Measurements from ENCODE around the gene DNAJB8.

Gene DNAJB8

DNA sequence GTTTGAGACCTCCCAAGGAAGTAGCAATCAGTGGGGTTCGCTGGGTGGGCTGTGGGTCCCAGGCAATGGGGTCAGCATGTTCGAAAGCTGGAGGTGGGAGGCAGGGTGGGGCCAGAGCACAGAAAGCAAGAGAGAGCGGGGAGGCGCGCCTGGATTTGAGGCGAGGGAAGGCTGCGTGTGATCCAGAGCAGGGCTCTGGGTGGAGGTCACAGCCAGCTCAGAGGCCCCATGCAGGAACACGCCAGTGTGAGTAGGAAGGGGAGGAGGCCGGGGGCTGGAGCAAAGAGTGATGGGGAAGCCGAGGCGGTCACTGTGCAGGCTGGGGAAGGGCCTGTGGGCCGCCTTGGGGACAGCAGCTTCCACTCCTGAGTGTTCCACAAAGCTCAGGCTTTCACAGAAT lies 8.8 kb downstream of the DNAJB8 start:
- Histone ChIP-seq H3K36me3 (ENCODE audit: insufficient read depth, low read length) (no peaks in the 10 kb centered on the region), H3K9ac (ENCODE audit: low read depth, low read length) (no peak overlapping the region), H3K9me3 (ENCODE audit: control insufficient read depth, insufficient read depth, low read length) (no peaks in the 10 kb centered on the region), H3K4me1 (ENCODE audit: insufficient read depth, low read length) (no peaks in the 10 kb centered on the region)

DNA sequence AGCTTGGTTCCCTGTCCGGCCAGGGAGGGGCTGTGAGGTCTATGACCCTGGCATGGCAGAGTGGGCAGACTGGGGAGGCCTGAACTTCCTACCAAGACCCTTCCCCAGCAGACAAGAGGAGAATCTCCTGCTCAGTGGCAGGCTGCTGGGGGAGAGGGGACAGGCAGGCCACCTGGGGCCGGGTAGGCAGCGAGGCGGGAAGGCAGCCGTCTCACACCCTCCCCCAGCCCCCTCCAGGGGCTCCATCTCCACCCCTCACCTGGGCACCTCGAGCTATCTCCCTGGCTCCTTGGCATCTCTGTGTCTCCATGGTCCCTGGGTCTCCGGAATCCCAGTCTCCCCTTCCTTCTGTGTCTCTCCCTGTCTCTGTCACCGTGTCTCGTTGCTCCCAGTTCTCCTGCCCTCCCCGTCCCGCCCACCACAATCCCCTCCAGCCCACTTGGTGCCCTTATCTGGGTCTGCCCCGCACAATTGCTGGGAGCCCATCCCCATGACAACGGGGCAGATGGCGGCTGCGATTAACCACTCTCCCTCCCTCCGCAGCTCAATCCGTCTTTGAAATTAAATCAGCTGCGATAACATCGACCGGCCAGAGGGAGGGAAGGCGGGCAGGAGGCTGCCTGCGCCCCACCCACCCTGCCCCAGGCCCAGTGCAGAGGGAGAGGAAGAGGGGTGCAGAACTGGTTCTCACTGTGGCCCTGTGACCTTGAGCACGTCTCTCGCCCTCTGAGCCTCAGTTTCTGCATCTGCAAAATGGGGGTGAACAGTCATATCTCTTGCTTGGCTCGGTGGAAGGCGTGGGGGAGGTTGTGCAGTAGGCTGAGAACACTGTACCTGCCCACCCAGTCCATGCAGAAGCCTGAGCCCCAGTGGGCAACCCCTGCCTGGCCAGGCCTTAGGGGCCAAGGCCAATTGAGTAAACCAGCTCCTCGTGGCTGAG lies 9.6 kb downstream of the DNAJB8 start:
- H3K9ac ChIP-seq (ENCODE audit: low read depth, low read length): no peak overlapping the region
- H3K9me3 ChIP-seq (ENCODE audit: control insufficient read depth, insufficient read depth, low read length): no peaks in the 10 kb centered on the region
- no peaks in the 10 kb centered on the region for H3K36me3 ChIP-seq (ENCODE audit: insufficient read depth, low read length)
- H3K4me1 ChIP-seq (ENCODE audit: insufficient read depth, low read length): no peaks in the 10 kb centered on the region

- Histone ChIP-seq H3K9me3 (ENCODE audit: control insufficient read depth, insufficient read depth, low read length) (no peaks in the 10 kb centered on the region), H3K36me3 (ENCODE audit: insufficient read depth, low read length) (no peaks in the 10 kb centered on the region), H3K9ac (ENCODE audit: low read depth, low read length) (no peak overlapping the region), H3K4me1 (ENCODE audit: insufficient read depth, low read length) (no peaks in the 10 kb centered on the region)
These were observed 10.6 kb downstream of the DNAJB8 start for GRCh38 chr3:128455786-128456748.

DNA sequence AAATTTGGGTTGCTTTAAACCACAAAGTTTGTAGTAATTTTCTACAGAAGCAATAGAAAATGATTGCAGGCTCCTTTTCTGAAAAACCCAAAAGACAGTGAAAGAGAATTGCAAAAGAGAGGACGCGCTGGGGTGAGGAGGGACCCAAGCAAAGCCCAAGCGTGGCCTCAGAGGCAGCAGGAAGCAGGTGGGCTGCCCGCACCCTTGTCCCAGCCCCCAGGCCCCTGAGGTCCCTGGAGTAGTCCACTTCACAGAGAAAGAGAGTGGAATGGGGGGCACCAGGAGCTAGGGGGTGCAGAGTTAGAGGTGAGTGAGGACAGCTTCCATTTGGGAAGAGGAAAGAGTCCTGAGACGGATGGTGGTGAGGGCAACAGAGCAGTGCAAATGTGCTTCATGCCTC lies 11.6 kb downstream of the DNAJB8 start:
- Histone ChIP-seq H3K36me3 (ENCODE audit: insufficient read depth, low read length) (no peaks in the 10 kb centered on the region), H3K4me1 (ENCODE audit: insufficient read depth, low read length) (no peaks in the 10 kb centered on the region), H3K9ac (ENCODE audit: low read depth, low read length) (no peak overlapping the region), H3K9me3 (ENCODE audit: control insufficient read depth, insufficient read depth, low read length) (no peaks in the 10 kb centered on the region)

DNA sequence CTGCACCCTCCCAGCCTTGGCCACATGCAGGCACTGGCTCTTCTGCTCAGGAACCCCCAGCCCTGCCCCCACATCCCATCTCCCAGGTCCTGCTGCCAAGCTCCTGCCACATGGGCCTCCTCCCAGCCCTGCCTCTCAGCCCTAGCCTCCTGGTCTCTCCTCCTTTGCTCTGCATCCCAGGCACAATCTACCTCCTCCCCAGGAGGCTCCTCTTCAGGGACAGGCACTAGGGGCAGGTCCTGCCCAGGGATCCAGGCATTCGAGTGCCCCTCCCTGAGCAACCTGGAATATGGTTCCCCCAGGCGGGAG lies 12.4 kb downstream of the DNAJB8 start:
- H3K4me1 ChIP-seq (ENCODE audit: insufficient read depth, low read length): no peaks in the 10 kb centered on the region
- no peaks in the 10 kb centered on the region for H3K9me3 ChIP-seq (ENCODE audit: control insufficient read depth, insufficient read depth, low read length)
- H3K36me3 ChIP-seq (ENCODE audit: insufficient read depth, low read length): no peaks in the 10 kb centered on the region
- H3K9ac ChIP-seq (ENCODE audit: low read depth, low read length): no peak overlapping the region

GRCh38 chr3:128453501-128454309 lies 13.0 kb downstream of the DNAJB8 start:
- H3K36me3 ChIP-seq (ENCODE audit: insufficient read depth, low read length): no peaks in the 10 kb centered on the region
- no peaks in the 10 kb centered on the region for H3K4me1 ChIP-seq (ENCODE audit: insufficient read depth, low read length)
- no peaks in the 10 kb centered on the region for H3K9me3 ChIP-seq (ENCODE audit: control insufficient read depth, insufficient read depth, low read length)
- no peak overlapping the region for H3K9ac ChIP-seq (ENCODE audit: low read depth, low read length)

GRCh38 chr3:128452678-128453275 lies 13.9 kb downstream of the DNAJB8 start:
- H3K4me1 ChIP-seq (ENCODE audit: insufficient read depth, low read length): no peaks in the 10 kb centered on the region
- no peaks in the 10 kb centered on the region for H3K36me3 ChIP-seq (ENCODE audit: insufficient read depth, low read length)
- H3K9ac ChIP-seq (ENCODE audit: low read depth, low read length): no peak overlapping the region
- no peaks in the 10 kb centered on the region for H3K9me3 ChIP-seq (ENCODE audit: control insufficient read depth, insufficient read depth, low read length)

DNA sequence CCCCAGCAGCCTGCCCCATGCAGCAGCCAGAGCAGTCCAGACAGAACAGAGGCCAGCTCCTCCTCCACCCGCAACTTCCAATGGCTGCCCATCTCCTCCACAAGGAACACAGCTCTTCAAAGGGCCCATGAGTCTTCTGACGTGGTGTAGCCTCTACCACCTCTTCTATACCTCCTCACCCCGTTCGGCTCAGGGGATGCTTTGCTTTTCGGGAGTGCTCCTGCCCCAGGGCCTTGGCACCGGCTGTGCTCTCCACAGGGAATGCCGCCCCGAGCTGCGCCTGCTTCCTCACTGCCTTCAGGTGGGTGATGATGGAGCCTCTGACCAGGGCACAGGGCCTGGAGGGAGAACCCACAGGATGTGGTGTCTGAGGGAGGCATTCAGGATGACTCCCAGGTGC lies 14.6 kb downstream of the DNAJB8 start:
- H3K9me3 ChIP-seq (ENCODE audit: control insufficient read depth, insufficient read depth, low read length): no peaks in the 10 kb centered on the region
- no peaks in the 10 kb centered on the region for H3K36me3 ChIP-seq (ENCODE audit: insufficient read depth, low read length)
- H3K9ac ChIP-seq (ENCODE audit: low read depth, low read length): no peak overlapping the region
- no peaks in the 10 kb centered on the region for H3K4me1 ChIP-seq (ENCODE audit: insufficient read depth, low read length)

GRCh38 chr3:128449111-128449638 lies 17.5 kb downstream of the DNAJB8 start:
- Histone ChIP-seq H3K9ac (ENCODE audit: low read depth, low read length) (no peak overlapping the region), H3K4me1 (ENCODE audit: insufficient read depth, low read length) (no peaks in the 10 kb centered on the region), H3K36me3 (ENCODE audit: insufficient read depth, low read length) (no peaks in the 10 kb centered on the region), H3K9me3 (ENCODE audit: control insufficient read depth, insufficient read depth, low read length) (no peaks in the 10 kb centered on the region)

GRCh38 chr3:128448491-128448890 lies 18.2 kb downstream of the DNAJB8 start:
- no peaks in the 10 kb centered on the region for H3K4me1 ChIP-seq (ENCODE audit: insufficient read depth, low read length)
- no peaks in the 10 kb centered on the region for H3K36me3 ChIP-seq (ENCODE audit: insufficient read depth, low read length)
- no peak overlapping the region for H3K9ac ChIP-seq (ENCODE audit: low read depth, low read length)

GRCh38 chr3:128447561-128448013 lies 19.1 kb downstream of the DNAJB8 start:
- H3K9ac ChIP-seq (ENCODE audit: low read depth, low read length): no peak overlapping the region
- H3K9me3 ChIP-seq (ENCODE audit: control insufficient read depth, insufficient read depth, low read length): no peaks in the 10 kb centered on the region
- H3K36me3 ChIP-seq (ENCODE audit: insufficient read depth, low read length): no peaks in the 10 kb centered on the region
- no peaks in the 10 kb centered on the region for H3K4me1 ChIP-seq (ENCODE audit: insufficient read depth, low read length)

More at GRCh38 chr3:128448491-128448890, 18.2 kb downstream of the DNAJB8 start:
- H3K9me3 ChIP-seq (ENCODE audit: control insufficient read depth, insufficient read depth, low read length): no peaks in the 10 kb centered on the region

GRCh38 chr3:128446821-128447220 lies 19.9 kb downstream of the DNAJB8 start:
- Histone ChIP-seq H3K36me3 (ENCODE audit: insufficient read depth, low read length) (no peaks in the 10 kb centered on the region), H3K9me3 (ENCODE audit: control insufficient read depth, insufficient read depth, low read length) (no peaks in the 10 kb centered on the region), H3K4me1 (ENCODE audit: insufficient read depth, low read length) (no peaks in the 10 kb centered on the region), H3K9ac (ENCODE audit: low read depth, low read length) (no peak overlapping the region)

GRCh38 chr3:128445357-128445756 lies 21.3 kb downstream of the DNAJB8 start:
- H3K36me3 ChIP-seq (ENCODE audit: insufficient read depth, low read length): no peaks in the 10 kb centered on the region
- no peaks in the 10 kb centered on the region for H3K9me3 ChIP-seq (ENCODE audit: control insufficient read depth, insufficient read depth, low read length)
- H3K4me1 ChIP-seq (ENCODE audit: insufficient read depth, low read length): no peaks in the 10 kb centered on the region
- H3K9ac ChIP-seq (ENCODE audit: low read depth, low read length): no peak overlapping the region

All from ES-I3 (cell line).